Upper lobe of left lung (tissue), 6 donors: ENCODE data around the gene NT5DC2. TPM values are rescaled to one million over a fixed set of nuclear protein-coding genes. Genes with fewer than 3 reads are reported as not detected.
A peak's percentile ranks its signal among the peaks of the same experiment; 100 is the strongest.

Experiments used
- ATAC-seq, 2 donors: fragments of 200-7000 bp; cut with Tn5 transposase; one replicate each; pipeline ENCODE4 v1.9.1; 2022; ENCODE audit warnings: mild to moderate bottlenecking in 2 of 2, moderate library complexity in 2 of 2; ENCODE audit not compliant: low FRiP score in 2 of 2
- DNase-seq, 2 donors: peaks; one replicate each; pipeline ENCODE4 v3.0.0-alpha.2; 2019 to 2020
- H3K27ac ChIP-seq, 4 donors: fragments of 200-600 bp; sonication (generic); one replicate each; pipeline ENCODE4 v1.5.1; 2016 to 2019
- H3K27me3 ChIP-seq, 4 donors: fragments of 200-600 bp; sonication (generic); one replicate each; pipeline ENCODE4 v1.5.1; 2017 to 2019
- H3K36me3 ChIP-seq, 4 donors: fragments of 200-600 bp; sonication (generic); one replicate each; pipeline ENCODE4 v1.5.1; 2016 to 2019
- H3K4me1 ChIP-seq, 4 donors: fragments of 200-600 bp; sonication (generic); one replicate each; pipeline ENCODE4 v1.5.1; 2018 to 2019
- H3K4me3 ChIP-seq, 4 donors: fragments of 200-600 bp; sonication (generic); one replicate each; pipeline ENCODE4 v1.5.1; 2017 to 2019; ENCODE audit warnings: mild to moderate bottlenecking in 2 of 4, moderate library complexity in 1 of 4
- H3K9me3 ChIP-seq, 4 donors: fragments of 200-600 bp; sonication (generic); one replicate each; pipeline ENCODE4 v1.5.1; 2018 to 2019
- CTCF ChIP-seq, 6 experiments: fragments of 450-650 bp in 4 of 6; fragments of 200-600 bp in 2 of 6; sonication (generic) in 2 of 6; IDR thresholded peaks; one replicate each; pipeline ENCODE4 v1.5.1; 2016 to 2019; ENCODE audit warnings: antibody characterized with exemption in 6 of 6
- EP300 ChIP-seq, 4 donors: sonication (generic); formaldehyde crosslinking; IDR thresholded peaks; one replicate each; pipeline ENCODE4 v1.5.1; 2017; ENCODE audit warnings: antibody characterized with exemption in 4 of 4, control low read depth in 2 of 4
- POLR2A ChIP-seq, 4 donors: fragments of 450-650 bp; IDR thresholded peaks; one replicate each; pipeline ENCODE4 v1.5.1; 2016 to 2017; ENCODE audit warnings: antibody characterized with exemption in 4 of 4, mild to moderate bottlenecking in 2 of 4
- POLR2AphosphoS5 ChIP-seq, 2 donors: sonication (generic); formaldehyde crosslinking; IDR thresholded peaks; one replicate each; pipeline ENCODE4 v1.5.1; 2017; ENCODE audit warnings: antibody characterized with exemption in 2 of 2
- WGBS, 2 donors: methylation state at CpG; one replicate each; pipeline ENCODE4 v1.1.5; 2017 to 2018; 5-methylcytosine and 5-hydroxymethylcytosine counted together
- total RNA-seq, 6 donors: library from RNA; depleted of rRNA in 4 of 6; stranded (reverse); fragments of >200 nt in 4 of 6; gene quantifications; one replicate each; pipeline versions ENCODE4 v1.1.0 to v1.2.1, GENCODE V29; 2016 to 2021
- donor health status: DM: no; HTN: no; CAD: no; lungs with moderate emphysema.
- donor health status: DM: no; HTN: yes; CAD: no; lungs with severe emphysema.

Gene NT5DC2
- total RNA-seq, 6 donors from 2014 or later: 27.3 to 113 (median 46.2) TPM

GRCh38 chr3:52520141-52520667 lies 13.5 kb downstream of the NT5DC2 start:
- WGBS, 2 donors: 84 to 92% methylated on average over 10 to 13 of the region's 14 CpGs
- Histone ChIP-seq H3K9me3 (no peaks in the 10 kb centered on the region), H3K27me3 (no peaks in the 10 kb centered on the region), H3K36me3 (peaks cover 0 to 84% (median 25%) of the 10 kb centered on the region in 4 donors), H3K4me3 (no peak overlapping the region), H3K27ac (no peak overlapping the region), H3K4me1 (peaks cover 9 to 17% (median 10%) of the 10 kb centered on the region in 4 donors)
- DNase-seq (peak in 1 of 2 donors; percentile 71), ATAC-seq (no peak)
- TF ChIP-seq CTCF (IDR thresholded peaks at IDR 0.05) (no peak), POLR2AphosphoS5 (IDR thresholded peaks at IDR 0.05) (no peak), EP300 (IDR thresholded peaks at IDR 0.05) (no peak), POLR2A (IDR thresholded peaks at IDR 0.05) (no peak)

- H3K27ac ChIP-seq: no peak overlapping the region
Measured at GRCh38 chr3:52519445-52520140, 14.1 kb downstream of the NT5DC2 start.

GRCh38 chr3:52518723-52519444 lies 14.8 kb downstream of the NT5DC2 start:
- ATAC-seq (peak in 1 of 2 donors; percentile 36), DNase-seq (peak in 1 of 2 donors; percentile 90)
- H3K36me3 ChIP-seq: peaks cover 0 to 79% (median 21%) of the 10 kb centered on the region in 4 donors
- H3K27ac ChIP-seq: peak overlapping the region in 1 of 4 donors; percentile 7
- H3K9me3 ChIP-seq: no peaks in the 10 kb centered on the region
- H3K4me3 ChIP-seq: peak overlapping the region in 3 of 4 donors; percentile 19 to 36 (median 31)
- no peaks in the 10 kb centered on the region for H3K27me3 ChIP-seq
- TF ChIP-seq POLR2A (IDR thresholded peaks at IDR 0.05): no peak
- TF ChIP-seq POLR2AphosphoS5 (IDR thresholded peaks at IDR 0.05): no peak
- no peak for TF ChIP-seq CTCF (IDR thresholded peaks at IDR 0.05)
- TF ChIP-seq EP300 (IDR thresholded peaks at IDR 0.05): no peak
- WGBS, 2 donors: 63 to 73% methylated on average over 17 to 27 of the region's 50 CpGs
- H3K4me1 ChIP-seq: peaks cover 0 to 6% (median 0%) of the 10 kb centered on the region in 4 donors

More at GRCh38 chr3:52519445-52520140, 14.1 kb downstream of the NT5DC2 start:
- H3K9me3 ChIP-seq: no peaks in the 10 kb centered on the region
- no peaks in the 10 kb centered on the region for H3K27me3 ChIP-seq
- no peak overlapping the region for H3K4me3 ChIP-seq
- H3K4me1 ChIP-seq: peaks cover 3 to 11% (median 4%) of the 10 kb centered on the region in 4 donors
- whole genome bisulfite sequencing, 2 donors: 94 to 96% methylated on average over 9 to 22 of the region's 22 CpGs
- peaks cover 0 to 81% (median 24%) of the 10 kb centered on the region in 4 donors for H3K36me3 ChIP-seq
- ATAC-seq (no peak), DNase-seq (no peak)
- TF ChIP-seq EP300 (IDR thresholded peaks at IDR 0.05) (no peak), POLR2AphosphoS5 (IDR thresholded peaks at IDR 0.05) (no peak), CTCF (IDR thresholded peaks at IDR 0.05) (no peak), POLR2A (IDR thresholded peaks at IDR 0.05) (no peak)

- ATAC-seq (no peak), DNase-seq (peak in 1 of 2 donors; percentile 63)
- no peaks in the 10 kb centered on the region for H3K27me3 ChIP-seq
- no peaks in the 10 kb centered on the region for H3K9me3 ChIP-seq
- H3K4me3 ChIP-seq: peak overlapping the region in 3 of 4 donors; percentile 19 to 36 (median 31)
- 87 to 92% methylated on average over 7 to 25 of the region's 25 CpGs for WGBS, 2 donors
- H3K36me3 ChIP-seq: peaks cover 0 to 71% (median 17%) of the 10 kb centered on the region in 4 donors
- TF ChIP-seq EP300 (IDR thresholded peaks at IDR 0.05) (no peak), CTCF (IDR thresholded peaks at IDR 0.05) (no peak), POLR2AphosphoS5 (IDR thresholded peaks at IDR 0.05) (no peak), POLR2A (IDR thresholded peaks at IDR 0.05) (no peak)
- H3K27ac ChIP-seq: no peak overlapping the region
- H3K4me1 ChIP-seq: peaks cover 0 to 6% (median 0%) of the 10 kb centered on the region in 4 donors
Measured at GRCh38 chr3:52517796-52518722, 15.6 kb downstream of the NT5DC2 start.
